Measurements from ENCODE around the gene RIN3. TPM values are rescaled to one million over a fixed set of nuclear protein-coding genes. Genes with fewer than 3 reads are reported as not detected.

Gene RIN3
- total and polyA plus RNA-seq, 2 of the 4 experiments (the other 2 are of a cell fraction), result 2.5 to 11.1 TPM

GRCh38 chr14:92694807-92695206 lies 181.2 kb downstream of the RIN3 start:
- no peak overlapping the region for H2BK120ac ChIP-seq (ENCODE audit: low read depth, low read length)
- no peak for DNase-seq
- H3K14ac ChIP-seq (replicated peaks; ENCODE audit: low read depth, low read length), result no peak overlapping the region
- no peaks in the 10 kb centered on the region for H3K9me3 ChIP-seq (ENCODE audit: control insufficient read depth, insufficient read depth, low read length)
- ChIA-PET POLR2A (ENCODE audit: unreplicated experiment) (no interaction called here), CTCF (interaction anchor here (0.6 kb wide), 2 partner anchors 19 to 21 kb away, joined by 3 to 4 read pairs; no protein-coding TSS in a partner anchor)
- H4K20me1 ChIP-seq (ENCODE audit: insufficient read depth, low read length), result no peaks in the 10 kb centered on the region
- H4K91ac ChIP-seq (ENCODE audit: insufficient read depth, low read depth, low read length), result no peak overlapping the region
- no peak overlapping the region for H4K8ac ChIP-seq (ENCODE audit: low read depth in 2 of 2, low read length in 2 of 2)
- H2AFZ ChIP-seq (replicated peaks; ENCODE audit: low read length, poor library complexity), result no peak overlapping the region
- no peak overlapping the region for H2AK5ac ChIP-seq (ENCODE audit: low read depth, low read length)
- in situ Hi-C loops (cut with MboI; ENCODE audit: low sequenced_read_pairs) (no loop called here), intact Hi-C loops (cut with micrococcal nuclease) (no loop called here), dilution Hi-C loops (cut with HindIII; ENCODE audit: low sequenced_read_pairs, unreplicated experiment) (no loop called here)
- H4K5ac ChIP-seq (ENCODE audit: low read depth, low read length), result no peak overlapping the region
- peaks cover 3% of the 10 kb centered on the region; the same call in 1 of the 2 replicates for H3K36me3 ChIP-seq (ENCODE audit: control insufficient read depth, insufficient read depth, low read length)
- no peak for ATAC-seq (ENCODE audit: low read depth)
- H2BK20ac ChIP-seq (ENCODE audit: low read depth, low read length), result no peak overlapping the region
- H3K4me2 ChIP-seq (ENCODE audit: low read depth, low read length), result no peak overlapping the region
- WGBS, 2 experiments (ENCODE audit: extremely low coverage in 2 of 2, insufficient read length in 1 of 2), result 20% methylated on average over 1 of the region's 5 CpGs; no CpG with 5 or more reads in 1 of the 2 experiments
- no peaks in the 10 kb centered on the region for H3K79me1 ChIP-seq (ENCODE audit: low read depth in 1 of 2, low read length in 2 of 2)
- no peak overlapping the region for H3K18ac ChIP-seq (ENCODE audit: low read depth, low read length)
- no peaks in the 10 kb centered on the region for H3K9me1 ChIP-seq (ENCODE audit: insufficient read depth, low read length)
- no peak overlapping the region for H3K27ac ChIP-seq (ENCODE audit: insufficient read depth, low read length)
- TF ChIP-seq POLR2A (IDR thresholded peaks at IDR 0.05; ENCODE audit: low read depth, low read length), result no peak
- TF ChIP-seq CEBPB (IDR thresholded peaks at IDR 0.05; ENCODE audit: low read depth, low read length), result no peak
- no peak for TF ChIP-seq CHD1 (IDR thresholded peaks at IDR 0.05; ENCODE audit: low read depth, low read length)
- TF ChIP-seq RCOR1 (IDR thresholded peaks at IDR 0.05; ENCODE audit: insufficient replicate concordance, low read length), result no peak
- no peak for TF ChIP-seq MAZ (IDR thresholded peaks at IDR 0.05; ENCODE audit: borderline replicate concordance, low read depth, low read length)
- TF ChIP-seq BHLHE40 (IDR thresholded peaks at IDR 0.05; ENCODE audit: low read depth, low read length), result no peak
- no peak for TF ChIP-seq SMC3 (IDR thresholded peaks at IDR 0.05; ENCODE audit: low read depth, low read length)
- no peak for TF ChIP-seq FOS (IDR thresholded peaks at IDR 0.05; ENCODE audit: low read depth, low read length)
- no peak for TF ChIP-seq RAD21 (IDR thresholded peaks at IDR 0.05; ENCODE audit: low read length)
- TF ChIP-seq ELK1 (IDR thresholded peaks at IDR 0.05; ENCODE audit: borderline replicate concordance, low read depth, low read length), result no peak
- no peak for TF ChIP-seq MXI1 (IDR thresholded peaks at IDR 0.05; ENCODE audit: borderline replicate concordance, low read depth, low read length)
- TF ChIP-seq NFE2L2 (IDR thresholded peaks at IDR 0.05; ENCODE audit: low read depth, low read length), result no peak
- TF ChIP-seq CTCF (conservative IDR thresholded peaks at IDR 0.05; ENCODE audit: low read depth, low read length), result no peak
- TF ChIP-seq RFX5 (IDR thresholded peaks at IDR 0.05; ENCODE audit: low read depth, low read length), result no peak
- no peak for TF ChIP-seq USF2 (IDR thresholded peaks at IDR 0.05; ENCODE audit: low read depth, low read length)
- TF ChIP-seq MAFK (IDR thresholded peaks at IDR 0.05; ENCODE audit: low read depth, low read length), result no peak
- no peak overlapping the region for H3K4ac ChIP-seq (ENCODE audit: low read depth, low read length)
- no peak overlapping the region for H2BK15ac ChIP-seq (ENCODE audit: low read depth, low read length)
- no TSS peak for BruUV-seq (replicated peaks)
- no peak overlapping the region for H3K4me3 ChIP-seq (ENCODE audit: insufficient read depth, low read depth, low read length)
- no peak overlapping the region for H3K9ac ChIP-seq (ENCODE audit: low read depth, low read length)
- H2BK5ac ChIP-seq (ENCODE audit: low read depth, low read length, poor library complexity, severe bottlenecking), result no peak overlapping the region
- no peak overlapping the region for H2AK9ac ChIP-seq (replicated peaks; ENCODE audit: low read depth, low read length, poor library complexity)
- H3K4me1 ChIP-seq (ENCODE audit: control insufficient read depth, insufficient read depth, low read length), result peaks cover 5% of the 10 kb centered on the region; the same call in 1 of the 2 replicates
- no peak overlapping the region for H3K23ac ChIP-seq (ENCODE audit: low read depth, low read length)
- peaks cover 2% of the 10 kb centered on the region for H3K27me3 ChIP-seq (ENCODE audit: control insufficient read depth, insufficient read depth, low read length)
- no peak overlapping the region for H3K56ac ChIP-seq (ENCODE audit: extremely low read depth, insufficient read depth, low read length)
